Superior temporal gyrus (tissue), 1 donor: ENCODE results near the gene SGO2.
"Not testable (repeated sequence)": the region's sequence is repeated elsewhere in the genome, so short reads cannot be mapped to it uniquely, and the experiment has no call there.

Experiments used
- DNase-seq: peaks from one replicate; pipeline ENCODE4 v3.0.0-alpha.2; 2016; ENCODE audit errors: extremely low spot score

SGO2 gene

DNA sequence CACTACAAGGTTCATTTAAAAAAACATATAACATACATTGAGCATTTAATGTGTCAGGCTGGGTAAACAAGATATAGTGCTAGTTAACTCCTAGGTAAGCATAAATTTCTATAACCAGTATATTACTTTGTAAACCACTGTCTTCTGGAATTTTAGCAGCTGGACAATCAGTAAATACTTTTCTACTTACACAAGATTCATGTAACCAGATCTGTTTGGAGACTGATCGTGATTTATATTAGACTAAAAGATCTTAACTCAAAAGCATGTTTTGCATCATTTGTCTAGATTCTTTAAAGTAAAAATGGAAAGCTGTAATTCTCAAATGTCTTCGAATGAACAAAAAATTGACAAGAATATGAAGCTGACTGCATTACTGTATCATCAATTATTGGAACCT lies 941 bp upstream of the SGO2 start:
- DNase-seq, result peak; percentile 15

DNA sequence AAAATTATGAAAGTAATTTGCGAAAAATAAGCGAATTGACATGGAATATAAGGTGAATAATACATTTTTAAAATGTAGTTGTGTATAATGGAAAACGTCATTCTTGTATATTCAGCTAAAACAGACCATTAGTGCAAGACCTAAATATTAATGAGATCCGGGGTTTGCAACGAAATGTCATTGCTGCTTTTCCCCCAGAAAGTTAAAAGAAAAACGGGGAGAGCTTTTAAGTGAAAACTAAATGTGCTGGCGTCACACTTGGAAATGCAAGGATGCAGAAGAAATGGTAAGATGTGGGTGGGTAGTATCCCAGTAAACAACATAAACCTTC lies 491 bp upstream of the SGO2 start:
- no peak for DNase-seq

DNA sequence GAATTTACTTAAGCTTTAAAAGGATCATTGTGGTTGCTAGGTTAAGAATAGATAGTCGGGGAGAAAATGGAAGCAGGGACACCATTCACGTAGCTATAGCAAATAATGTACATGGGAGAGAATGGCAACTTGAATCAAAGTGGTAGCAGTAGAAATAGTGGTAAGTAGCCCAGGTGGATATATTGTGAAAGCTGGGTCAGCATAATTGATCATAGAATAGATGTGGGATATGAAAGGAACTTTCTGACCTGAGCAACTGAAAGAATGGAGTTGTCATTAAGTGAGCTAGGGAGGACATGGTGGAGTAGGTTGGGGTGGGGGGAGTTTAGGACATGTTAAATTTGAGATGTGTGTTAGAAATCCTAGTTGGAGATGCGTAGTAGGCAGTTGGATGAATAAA lies 2.2 kb downstream of the SGO2 start:
- DNase-seq, result no peak

DNA sequence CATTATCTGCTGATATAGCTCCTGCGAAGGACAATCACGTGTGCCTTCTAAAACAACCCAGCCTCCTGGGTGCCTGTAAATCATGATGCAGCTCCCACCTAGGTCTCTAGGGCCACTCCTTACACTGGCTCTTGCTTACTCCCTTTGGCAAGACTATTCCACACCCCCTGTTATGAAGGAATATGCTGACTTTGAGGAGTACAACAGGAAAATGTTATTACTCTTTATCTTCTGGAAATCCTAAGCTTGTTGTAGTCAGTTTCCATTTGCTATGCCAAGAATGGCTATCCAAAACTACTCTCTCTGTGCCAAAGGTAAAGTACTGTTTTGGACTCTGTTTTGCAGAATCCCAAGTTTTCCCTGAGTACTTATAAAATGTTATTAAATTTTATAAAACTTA lies 7.7 kb downstream of the SGO2 start:
- DNase-seq, result no peak

DNA sequence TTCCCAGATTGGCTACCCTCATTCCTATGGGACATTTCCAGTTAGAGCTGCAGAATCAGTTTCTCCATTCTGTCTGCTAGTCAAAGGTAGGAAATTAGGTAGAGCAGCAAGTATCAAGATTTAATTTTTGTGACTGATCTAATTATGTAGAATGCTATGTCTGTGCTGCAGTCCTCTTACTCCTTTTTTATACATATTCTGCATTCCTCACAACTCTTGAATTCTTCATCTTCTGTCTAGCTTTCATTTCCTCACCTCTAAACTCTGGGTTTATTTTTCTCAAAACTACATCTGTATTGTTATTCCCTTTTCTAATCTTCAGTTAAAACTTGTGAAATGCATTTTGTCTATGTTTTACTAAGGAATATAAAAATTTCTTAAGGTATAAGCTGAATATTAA lies 8.6 kb downstream of the SGO2 start:
- DNase-seq, result no peak

DNA sequence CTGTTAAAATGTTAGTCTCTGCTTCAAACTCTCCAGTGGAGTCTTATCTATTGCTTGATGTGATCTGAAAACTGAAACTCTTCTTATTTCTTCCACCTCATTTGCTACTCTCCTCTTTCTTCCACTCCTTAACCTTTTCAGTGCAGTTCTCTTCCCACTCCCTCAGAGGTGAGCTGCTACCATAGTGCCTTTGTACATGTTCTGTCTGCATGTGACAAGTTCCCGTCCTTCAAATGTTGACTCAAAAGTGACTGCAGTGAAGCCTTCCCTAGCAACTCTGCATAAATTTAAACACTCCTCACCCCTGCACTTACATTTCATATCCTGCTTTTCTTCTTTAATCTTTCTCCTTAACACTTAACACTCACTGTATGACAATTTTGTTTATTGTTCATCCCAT lies 12.1 kb downstream of the SGO2 start:
- DNase-seq, result no peak

DNA sequence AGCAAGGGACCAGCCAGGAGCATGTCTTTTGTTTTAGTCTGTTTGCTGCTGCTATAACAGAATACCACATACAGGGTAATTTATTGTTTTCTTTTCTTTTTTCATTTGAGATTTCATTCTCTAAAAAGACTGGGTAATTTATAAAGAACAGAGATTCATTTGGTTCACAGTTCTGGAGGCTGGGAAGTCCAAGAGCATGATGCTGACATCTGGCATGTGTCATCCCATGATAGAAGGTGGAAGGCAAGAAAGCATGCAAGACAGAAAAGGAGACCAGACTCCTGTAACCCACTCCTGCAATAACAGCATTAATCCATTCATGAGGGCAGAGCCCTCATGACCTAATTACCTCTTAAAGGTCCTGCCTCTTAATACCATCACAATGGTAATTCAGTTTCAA lies 14.8 kb downstream of the SGO2 start:
- DNase-seq, result no peak

DNA sequence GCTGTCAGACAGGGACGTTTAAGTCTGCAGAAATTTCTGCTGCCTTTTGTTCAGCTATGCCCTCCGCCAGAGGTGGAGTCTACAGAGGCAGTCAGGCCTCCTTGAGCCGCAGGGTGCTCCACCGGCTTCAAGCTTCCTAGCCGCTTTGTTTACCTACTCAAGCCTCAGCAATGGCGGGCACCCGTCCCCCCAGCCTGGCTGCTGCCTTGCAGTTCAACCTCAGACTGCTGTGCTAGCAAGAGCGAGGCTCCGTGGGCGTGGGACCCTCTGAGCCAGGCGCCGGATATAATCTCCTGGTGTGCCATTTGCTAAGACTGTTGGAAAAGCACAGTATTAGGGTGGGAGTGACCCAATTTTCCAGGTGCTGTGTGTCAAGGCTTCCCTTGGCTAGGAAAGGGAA lies 40.6 kb downstream of the SGO2 start:
- not testable (repeated sequence) for DNase-seq

DNA sequence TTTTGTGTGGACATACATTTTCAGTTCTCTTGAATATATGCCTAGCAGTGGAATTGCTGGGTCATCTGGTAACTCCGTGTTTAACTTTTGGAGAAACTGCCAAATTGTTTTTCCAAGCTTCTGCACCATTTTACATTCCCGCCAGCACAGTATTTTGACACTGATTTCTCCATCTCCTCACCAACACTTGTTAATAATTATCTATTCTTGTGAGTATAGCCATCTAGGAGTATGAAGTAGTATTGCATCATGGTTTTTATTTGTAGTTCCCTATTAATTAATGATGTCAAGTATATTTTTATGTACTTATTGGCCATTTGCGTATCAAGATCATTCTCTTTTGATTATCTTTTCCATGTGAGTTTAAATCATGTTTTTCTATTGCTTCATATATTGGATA lies 41.9 kb downstream of the SGO2 start:
- no peak for DNase-seq

DNA sequence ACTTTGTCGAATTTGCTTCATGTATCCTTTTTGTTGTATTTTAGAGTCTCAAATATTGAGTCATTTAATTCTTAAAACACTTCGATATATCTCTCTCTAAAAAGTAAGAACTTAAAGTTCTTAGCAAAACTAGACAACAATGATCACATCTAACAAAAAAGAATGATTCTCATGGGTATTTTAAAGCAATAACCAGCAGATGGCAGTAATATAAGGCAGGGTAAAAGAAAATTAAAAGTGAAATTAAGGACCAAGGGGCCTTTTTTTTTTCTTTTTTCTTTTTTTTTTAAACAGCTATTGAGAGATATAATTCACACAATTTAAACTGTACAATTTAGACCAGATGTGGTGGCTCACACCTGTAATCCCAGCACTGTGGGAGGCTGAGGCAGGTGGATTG lies 50.0 kb downstream of the SGO2 start:
- DNase-seq, result no peak

DNA sequence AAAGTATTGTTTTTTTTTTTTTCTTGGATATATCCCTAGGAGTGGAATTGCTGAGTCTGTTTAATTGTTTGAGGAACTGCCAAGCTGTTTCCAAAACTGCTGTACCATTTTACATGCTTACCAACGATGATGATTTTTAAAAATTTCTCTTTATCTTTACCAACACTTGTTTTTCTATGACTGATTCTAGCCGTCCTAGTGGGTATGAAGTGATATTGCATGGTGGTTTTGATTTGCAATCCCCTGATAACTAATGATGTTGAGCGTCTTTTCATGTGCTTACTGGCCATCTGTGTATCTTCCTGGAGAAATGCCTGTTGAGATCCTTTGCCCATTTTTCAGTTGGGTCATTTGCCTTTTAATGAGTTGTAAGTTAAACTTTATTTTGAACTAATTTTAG lies 51.0 kb downstream of the SGO2 start:
- no peak for DNase-seq

DNA sequence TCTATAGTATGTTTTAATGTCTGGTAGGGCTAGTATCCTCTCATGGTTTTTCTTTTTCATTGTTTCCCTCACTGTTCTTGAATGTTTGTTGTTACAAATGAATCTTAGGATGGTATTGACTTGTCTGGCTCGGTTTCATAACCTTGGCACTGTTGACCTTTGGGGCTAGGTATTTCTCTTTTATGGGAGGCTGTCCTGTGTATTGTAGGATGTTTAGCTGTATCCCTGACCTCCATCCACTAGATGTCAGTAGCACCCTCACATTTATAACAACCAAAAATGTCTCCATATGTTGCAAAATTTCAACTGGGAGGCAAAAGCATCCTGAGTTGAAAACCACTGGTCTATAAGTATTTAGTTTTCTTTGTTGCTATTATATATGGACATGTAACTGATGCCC lies 52.8 kb downstream of the SGO2 start:
- DNase-seq, result no peak

DNA sequence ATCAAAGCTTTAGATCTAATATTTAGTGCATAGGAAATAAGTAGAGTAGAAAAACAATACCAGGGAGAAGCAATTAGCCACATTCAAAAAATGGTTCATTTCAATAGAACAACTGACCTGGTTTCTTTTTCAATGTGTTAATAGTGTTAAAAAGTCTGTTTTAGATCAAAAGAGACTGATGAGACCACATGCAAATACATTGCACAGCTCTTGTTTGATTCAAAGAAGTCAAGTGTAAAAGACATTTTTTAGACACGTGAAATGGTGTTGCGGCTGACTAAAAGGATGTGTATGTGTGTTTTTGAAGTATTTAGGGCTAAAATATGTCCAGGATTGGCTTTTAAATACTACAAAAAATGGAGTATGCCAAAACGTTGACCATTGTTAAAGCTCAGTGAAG lies 58.6 kb downstream of the SGO2 start:
- DNase-seq, result no peak

DNA sequence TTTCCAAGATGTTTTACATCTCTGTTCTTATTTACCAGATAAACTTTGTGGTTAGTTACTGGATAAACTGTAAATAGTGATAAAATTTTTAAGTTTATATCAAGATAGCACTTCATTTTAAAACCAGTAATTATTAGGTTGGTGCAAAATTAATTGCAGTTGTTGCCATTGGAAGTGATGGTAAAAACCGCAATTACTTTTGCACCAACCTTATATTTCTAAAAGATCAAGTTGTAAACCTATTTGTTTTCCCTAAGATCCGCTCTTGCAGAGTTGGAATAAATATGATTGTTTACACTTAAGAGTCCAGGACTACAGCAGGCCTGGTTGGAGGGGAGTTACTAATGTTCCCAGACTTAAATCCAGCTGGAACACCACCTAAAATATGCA lies 59.3 kb downstream of the SGO2 start:
- peak; percentile 17 for DNase-seq

DNA sequence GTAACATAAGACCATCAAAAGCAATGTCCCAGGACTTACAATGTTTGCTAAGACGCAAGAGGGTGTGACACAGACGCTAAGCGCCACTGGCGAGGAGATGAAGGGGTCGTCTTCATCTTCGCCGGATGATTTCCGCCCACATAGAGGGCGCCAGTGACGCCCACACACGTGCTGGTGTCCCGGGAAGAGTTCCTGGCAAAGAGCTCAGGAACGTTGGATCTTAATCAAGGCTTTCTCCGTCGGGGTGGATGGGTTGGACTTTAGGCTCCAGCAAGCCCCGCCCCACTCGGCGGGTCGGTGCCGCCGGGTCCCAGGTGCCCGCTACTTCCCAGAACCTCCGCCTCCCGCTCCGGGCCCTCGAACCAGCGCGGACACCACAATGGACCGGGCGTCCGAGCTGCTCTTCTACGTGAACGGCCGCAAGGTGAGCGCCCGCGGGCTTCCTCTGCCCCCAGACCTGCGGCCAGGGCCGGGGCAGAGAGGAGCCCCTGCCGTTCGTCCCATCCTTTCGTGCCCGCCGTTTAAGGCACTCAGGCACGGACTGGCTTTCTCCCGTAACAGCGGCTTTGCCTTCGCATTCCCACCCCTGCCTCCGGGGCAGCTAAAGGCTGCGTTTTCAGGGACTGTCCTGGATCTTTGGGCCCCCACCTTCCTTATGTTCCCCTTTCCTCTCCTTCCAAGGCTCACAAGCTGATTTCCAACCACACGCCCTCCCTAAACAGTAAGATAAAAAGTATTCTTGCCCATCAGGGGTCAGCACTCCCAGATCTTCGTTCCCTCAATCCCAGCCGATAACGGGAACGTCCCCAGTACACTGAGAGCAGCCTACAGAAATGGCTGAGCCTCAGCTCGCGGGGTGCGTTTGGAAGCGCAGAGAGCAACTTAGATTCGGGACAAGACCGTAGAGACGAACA lies 60.0 kb downstream of the SGO2 start, which contains the start of gene AOX1:
AOX1 (plus strand) TSS at position 285 of the 914 bp plus-strand sequence; CDS start at position 380, 95 bp downstream.
- DNase-seq, result peak; percentile 35

DNA sequence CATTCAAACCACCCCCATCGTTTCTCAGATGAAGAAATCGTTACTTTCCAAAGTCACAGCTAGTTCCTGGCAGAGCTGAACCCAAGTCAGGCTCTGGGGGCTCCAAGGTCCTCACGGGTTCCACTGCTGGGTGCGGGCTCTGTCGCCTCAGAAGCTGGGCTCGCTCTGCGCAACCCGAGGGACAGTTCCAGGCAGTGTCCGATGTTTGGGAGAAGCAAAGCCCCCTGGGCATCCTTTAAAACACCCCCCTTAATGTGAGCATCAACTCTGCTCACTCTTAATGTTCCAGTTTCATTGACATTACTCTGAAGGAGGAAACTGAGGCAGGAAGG lies 60.6 kb downstream of the SGO2 start:
- DNase-seq, result no peak

DNA sequence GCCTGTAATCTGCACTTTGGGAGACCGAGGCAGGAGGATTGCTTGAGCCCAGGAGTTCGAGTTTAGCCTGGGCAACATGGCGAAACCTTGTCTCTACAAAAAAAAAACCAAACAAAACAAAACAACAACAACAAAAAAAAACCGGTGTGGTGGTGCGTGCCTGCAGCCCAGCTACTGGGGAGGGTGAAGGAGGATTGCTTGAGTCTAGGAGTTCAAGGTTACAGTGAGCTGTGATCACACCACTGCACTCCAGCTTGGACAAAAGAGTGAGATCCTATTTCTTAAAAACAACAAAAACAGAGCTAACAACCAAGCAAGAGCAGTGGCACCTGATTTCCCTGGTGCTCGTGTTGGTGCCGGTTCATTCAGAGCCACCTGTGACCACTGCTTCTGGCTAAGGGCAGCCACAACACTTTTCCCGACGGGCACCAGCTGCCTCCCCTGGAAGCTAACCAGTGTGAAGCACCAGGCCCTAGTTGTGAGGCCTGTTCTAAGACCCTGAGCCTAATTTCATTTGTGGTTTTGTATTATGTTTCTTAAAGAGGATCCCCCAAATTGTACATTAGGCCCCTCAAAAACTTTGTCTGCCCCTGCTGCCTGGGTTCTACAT lies 61.1 kb downstream of the SGO2 start:
- DNase-seq, result no peak

DNA sequence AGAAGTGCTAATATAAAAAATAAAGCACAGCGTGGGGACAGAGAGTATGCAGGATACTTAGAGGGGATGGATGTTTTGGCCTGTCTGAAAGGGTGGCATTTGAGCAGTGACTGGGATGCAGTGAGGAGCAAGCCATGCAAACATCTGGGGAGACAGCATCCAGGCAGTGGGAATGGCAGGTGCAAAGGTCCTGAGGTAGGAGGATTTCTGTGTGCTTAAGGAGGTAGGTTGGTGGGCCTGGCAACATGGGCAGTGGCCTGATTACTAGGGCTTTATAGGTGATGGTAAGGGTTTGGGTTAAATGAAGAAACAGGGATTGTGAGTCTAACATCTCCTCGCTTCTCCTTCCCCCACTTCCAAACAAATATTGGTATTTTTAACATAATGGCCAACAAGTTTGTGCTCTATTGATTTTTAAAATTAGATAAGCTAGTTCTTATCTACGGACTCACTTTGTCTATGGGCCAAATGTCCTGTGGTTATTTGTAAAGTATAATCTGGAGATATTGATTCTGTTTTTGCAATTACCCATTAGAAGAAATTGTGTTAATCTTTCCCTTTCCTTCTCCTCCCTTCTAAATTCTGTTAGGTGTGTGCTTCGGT lies 62.2 kb downstream of the SGO2 start:
- no peak for DNase-seq

DNA sequence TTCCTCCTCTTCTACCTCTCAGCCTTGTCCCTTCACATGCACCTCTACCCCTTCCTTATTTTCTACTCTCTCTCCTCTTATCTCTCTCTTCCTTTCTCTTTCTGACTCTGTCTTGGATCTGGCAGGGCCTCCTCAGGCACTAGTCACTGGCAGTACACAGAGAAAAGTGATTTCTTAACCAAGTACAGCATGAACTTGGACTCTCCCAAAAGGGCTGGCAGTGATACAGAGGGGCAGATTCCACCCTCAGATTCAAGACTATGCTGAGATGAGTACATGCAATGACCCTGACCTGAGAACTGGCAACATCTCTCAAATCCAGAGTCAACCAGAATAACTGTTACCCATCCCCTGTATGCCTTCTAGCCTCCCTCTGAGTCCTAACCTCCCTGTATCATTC lies 64.1 kb downstream of the SGO2 start:
- DNase-seq, result no peak

DNA sequence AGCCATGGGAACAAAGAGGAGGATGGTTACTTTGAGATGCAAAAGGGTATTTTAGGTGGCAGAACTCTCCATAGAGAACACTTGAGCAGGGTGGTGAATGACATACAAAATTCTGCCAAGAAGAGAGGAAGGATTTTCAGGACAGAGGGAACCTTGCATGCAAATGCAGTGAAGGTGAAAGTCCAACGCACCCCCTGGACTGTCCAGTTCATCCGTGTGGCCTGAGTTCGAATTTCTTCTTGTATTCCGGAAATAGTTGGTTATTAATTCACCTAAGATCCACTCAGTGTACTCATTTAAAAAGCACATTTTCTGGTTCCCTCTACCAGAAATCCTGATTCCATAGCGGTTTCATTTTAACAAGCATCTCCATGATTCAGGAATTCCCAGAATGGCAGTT lies 65.3 kb downstream of the SGO2 start:
- DNase-seq, result no peak

DNA sequence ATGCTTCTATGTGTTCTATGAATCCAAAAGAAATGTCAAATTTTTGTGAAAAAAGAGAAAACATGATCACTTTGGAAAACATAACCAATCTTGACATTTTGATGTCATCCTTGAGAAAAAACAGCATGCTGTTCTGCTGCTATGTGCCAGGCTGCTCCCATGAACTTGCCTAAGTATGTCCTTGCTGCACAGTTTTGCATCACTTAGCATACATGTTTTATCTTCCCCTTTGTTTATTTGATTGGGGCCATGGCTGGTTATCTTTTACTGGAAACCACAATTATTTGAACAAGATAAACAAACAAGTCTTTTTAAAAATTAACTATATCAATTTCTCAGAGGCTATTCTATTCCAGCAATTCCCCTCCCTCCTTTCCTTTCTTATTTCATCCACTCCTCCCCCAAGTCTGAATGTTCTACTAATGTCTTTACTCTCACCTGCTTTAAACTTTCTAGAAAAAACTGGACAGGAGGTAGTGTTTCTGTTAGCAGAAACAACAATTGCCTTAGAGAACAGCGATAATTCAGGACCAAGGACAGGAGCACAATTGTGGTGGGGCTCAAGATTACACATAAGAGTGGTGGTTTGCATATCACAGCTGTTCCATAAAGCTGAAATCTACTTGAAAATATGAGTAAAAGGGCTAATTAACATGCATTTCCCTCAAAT lies 66.5 kb downstream of the SGO2 start:
- no peak for DNase-seq

DNA sequence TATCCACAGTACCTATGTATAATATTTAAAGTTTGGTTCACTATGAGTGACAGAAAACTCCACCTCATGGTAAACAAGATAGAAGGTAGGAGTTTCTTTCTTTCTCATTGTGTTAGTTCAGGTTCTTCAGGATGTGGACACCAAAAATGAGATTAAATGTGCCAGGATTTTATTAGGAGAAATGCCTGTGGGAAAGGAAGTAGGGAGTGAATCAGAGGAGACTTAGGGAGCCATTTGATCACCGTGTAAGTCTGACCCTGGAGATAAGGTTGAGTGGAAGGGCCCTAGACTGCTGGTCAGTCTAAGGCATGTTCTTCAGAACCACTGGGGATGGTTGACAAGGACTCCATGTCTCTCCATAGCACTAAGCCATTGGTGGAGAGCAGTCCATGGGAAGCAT lies 67.9 kb downstream of the SGO2 start:
- DNase-seq, result no peak

DNA sequence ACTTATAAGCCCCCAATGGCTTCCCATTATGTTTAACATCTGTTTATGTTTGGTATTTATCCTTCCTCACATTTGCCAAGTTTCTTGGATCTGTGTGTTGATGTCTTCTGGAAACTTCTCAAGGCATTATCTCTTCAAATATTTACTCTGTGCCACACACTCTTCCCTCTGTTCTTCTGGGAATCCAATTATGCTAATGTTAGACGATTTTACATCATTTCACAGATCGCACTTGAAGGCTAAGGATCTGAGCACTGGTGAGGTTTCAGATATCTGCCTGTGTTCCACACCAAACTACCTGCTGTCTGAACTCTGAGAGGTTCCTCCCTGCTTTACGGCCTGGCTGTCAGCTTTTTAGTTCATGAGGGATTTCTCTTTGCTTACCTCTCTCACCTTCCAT lies 69.9 kb downstream of the SGO2 start:
- no peak for DNase-seq
